ENCODE data around the gene PLPPR2.

DNA sequence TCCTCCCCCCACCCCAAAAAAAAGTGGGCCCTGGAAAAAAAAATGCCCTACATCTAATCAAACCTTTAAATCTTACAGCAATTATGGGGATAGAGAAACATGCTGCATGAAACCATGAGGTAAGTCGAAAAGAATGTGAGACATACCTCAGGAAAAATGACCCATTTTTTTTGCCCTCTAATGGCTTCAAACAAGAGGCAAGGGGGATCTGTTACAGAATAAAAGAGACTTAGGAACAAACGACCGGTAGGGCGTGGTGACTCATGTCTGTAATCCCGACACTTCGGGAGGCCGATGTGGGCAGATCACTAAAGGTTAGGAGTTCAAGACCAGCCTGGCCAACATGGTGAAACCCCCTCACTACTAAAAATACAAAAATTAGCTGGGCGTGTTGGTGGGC, 55.5 kb downstream of the PLPPR2 start:
- TF ChIP-seq POLR2A (IDR thresholded peaks at IDR 0.05; ENCODE audit: low read depth, low read length) (no peak), POLR2AphosphoS5 (IDR thresholded peaks at IDR 0.05; ENCODE audit: low read depth, low read length) (no peak), TAF1 (IDR thresholded peaks at IDR 0.05; ENCODE audit: borderline replicate concordance, low read depth, low read length) (no peak)

Data from GM12892 (cell line).